ENCODE data around the gene PRMT1.
"Not testable (repeated sequence)": the region's sequence is repeated elsewhere in the genome, so short reads cannot be mapped to it uniquely, and the experiment has no call there.

The PRMT1 gene

DNA sequence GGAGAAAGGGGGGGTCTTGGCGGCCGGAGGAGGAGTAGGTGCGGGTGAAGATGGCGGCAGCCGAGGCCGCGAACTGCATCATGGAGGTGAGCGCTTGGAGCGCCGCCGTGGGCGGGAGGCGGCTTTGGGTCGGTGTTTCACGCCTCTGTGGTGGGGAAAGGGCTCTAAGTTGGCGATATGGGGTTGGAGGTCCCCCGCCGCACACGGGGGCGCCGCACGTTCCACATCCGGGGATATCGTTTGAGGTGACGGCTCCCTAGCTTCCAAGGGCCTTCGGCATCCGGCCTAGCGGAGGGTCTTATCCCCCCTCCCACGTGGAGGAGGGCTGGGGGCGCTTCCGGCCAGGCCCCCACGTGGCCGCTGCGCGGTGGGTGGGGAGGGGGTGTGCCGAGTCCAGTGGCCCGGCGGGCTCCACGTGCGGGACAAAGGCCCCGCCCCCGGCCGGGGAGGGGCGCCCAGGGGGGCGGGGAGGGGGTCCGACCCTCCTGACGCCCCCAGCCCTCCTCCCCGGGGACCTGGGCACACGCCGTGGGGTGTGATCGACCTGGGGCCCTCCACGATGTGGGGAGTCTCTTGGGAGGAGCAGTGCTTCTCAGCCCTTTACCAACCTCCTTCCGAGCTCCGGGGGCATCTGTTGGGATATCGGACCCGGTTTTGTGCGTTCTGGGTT lies at the start of gene PRMT1:
Gene PRMT1 (plus strand): TSS at position 41 of the 670 bp plus-strand sequence. CDS start 10 bp downstream, at position 51.
- DNase-seq (ENCODE audit: low read depth in 4 of 4, low spot score in 1 of 4) = no peak

- DNase-seq (ENCODE audit: low read depth in 4 of 4, low spot score in 1 of 4) = no peak
These were observed 47.4 kb upstream of the PRMT1 start for GRCh38 chr19:49629659-49630058.

DNA sequence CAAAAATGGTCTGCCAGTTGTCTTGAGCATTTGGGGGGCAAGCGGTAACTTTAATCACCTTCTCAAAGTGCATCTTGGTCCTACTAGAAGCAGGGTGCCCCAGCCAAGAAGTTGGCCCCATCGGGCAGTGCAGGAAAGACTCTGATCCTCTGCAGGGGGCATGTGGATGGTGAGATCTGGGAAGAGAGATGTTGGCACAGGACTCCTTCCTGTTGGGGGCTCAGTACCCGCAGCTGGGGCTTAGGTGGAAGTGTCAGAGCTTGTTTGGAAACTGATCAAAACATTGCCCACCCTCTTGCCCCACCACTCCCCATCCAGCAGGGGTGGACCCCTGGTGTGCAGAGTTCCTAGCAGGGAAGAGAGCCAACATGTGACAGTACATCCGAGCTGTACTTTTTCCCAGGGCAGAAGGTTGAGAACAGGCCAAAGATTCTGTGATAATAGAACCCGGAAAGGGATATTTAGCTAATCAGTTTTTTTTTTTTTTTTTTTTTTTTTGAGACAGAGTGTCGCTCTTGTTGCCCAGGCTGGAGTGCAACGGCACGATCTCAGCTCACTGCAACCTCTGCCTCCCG lies 46.0 kb upstream of the PRMT1 start:
- DNase-seq (ENCODE audit: low read depth in 4 of 4, low spot score in 1 of 4) = no peak

DNA sequence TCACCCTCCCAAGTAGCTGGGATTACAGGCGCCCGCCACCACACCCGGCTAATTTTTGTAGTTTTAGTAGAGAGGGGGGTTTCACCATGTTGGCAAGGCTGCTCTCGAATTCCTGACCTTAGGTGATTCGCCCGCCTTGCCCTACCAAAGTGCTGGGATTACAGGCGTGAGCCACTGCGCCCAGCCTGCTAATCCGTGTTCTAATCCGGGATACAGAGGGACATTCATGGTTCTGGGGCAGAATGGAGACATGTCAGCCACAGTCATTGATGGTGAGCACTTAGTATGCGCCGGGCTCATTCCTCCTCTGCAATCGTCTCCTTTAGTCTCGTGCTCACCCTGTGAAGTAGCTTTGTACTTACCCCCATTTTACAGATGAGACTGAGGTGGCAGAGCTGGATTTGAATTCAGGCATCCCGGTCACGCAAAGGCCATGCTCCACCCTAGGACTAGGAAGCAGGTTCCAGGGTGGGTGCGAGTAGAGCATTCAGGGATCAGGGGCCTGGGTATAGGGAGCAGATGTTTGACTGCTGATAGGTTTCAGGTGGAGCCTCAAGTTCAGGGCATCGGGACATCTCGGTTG lies 45.4 kb upstream of the PRMT1 start:
- no peak for DNase-seq (ENCODE audit: low read depth in 4 of 4, low spot score in 1 of 4)

- DNase-seq (ENCODE audit: low read depth in 4 of 4, low spot score in 1 of 4) = no peak
These were observed 44.5 kb upstream of the PRMT1 start for GRCh38 chr19:49632576-49632975.

DNA sequence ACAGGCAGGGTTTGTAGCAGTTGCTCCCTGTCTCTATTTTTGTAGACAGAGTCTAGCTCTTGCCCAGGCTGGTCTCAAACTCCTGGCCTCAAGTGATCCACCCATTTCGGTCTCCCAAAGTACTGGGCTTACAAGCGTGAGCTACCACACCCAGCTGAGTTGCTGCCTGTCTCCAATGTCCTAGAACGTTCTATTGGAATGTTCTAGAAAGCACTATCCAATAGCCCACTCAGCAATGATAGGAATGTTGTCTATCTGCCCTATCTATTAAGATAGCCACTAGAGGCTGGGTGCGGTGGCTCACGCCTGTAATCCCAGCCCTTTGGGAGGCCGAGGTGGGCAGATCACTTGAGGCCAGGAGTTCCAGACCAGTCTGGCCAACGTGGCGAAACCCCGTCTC lies 43.8 kb upstream of the PRMT1 start:
- not testable (repeated sequence) for DNase-seq (ENCODE audit: low read depth in 4 of 4, low spot score in 1 of 4)

GRCh38 chr19:49635530-49636232 lies 41.4 kb upstream of the PRMT1 start:
- no peak for DNase-seq (ENCODE audit: low read depth in 4 of 4, low spot score in 1 of 4)

- no peak for DNase-seq (ENCODE audit: low read depth in 4 of 4, low spot score in 1 of 4)
These were observed 40.7 kb upstream of the PRMT1 start for GRCh38 chr19:49636233-49636932.

- no peak for DNase-seq (ENCODE audit: low read depth in 4 of 4, low spot score in 1 of 4)
These were observed 39.0 kb upstream of the PRMT1 start for GRCh38 chr19:49637821-49638738.

- no peak for DNase-seq (ENCODE audit: low read depth in 4 of 4, low spot score in 1 of 4)
These were observed 37.5 kb upstream of the PRMT1 start for GRCh38 chr19:49639401-49640112.

DNA sequence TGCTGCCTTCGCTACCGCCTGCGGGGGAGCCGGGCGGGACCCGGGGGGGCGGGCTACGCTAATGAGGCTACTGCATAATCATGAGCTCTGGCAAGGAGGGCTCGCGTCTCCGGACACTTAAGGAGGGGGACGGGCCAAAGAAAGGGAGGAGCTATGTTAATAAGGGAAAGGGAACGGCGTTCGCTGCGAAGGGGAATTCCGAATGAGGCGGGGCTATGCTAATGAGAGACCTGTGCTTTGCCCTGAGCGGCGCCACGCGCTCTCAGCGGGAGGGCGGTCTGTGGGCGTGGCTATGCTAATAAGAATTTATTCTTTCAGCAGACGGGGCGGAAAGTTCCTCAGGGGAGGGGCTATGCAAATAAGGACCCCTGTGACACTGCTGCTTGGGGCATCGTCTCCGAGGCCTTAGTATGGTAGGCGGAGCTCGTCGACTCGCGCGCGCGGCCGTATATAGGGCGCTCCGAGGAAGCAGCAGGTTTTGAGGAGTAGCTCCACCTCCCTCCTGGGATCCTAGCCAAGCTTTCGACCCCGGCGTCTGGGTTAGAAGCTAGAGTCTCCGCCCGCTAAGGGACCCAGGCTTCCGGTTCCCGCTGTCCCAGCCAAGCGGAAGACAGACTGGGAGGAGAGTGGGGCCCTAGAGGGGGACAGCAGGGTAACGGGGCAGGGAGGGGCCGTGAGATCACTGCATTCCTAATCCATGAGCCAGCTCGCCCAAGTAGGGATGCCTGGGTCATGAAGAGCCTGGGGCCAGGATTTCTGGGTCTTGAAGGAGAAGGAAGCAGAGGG lies 36.8 kb upstream of the PRMT1 start, which contains the start of gene RRAS:
Gene RRAS (minus strand): TSS at position 31 of the 786 bp plus-strand sequence. CDS start 45 bp downstream, outside the sequence.
- DNase-seq (ENCODE audit: low read depth in 4 of 4, low spot score in 1 of 4) = peak; percentile 99 to 100 (median 100)

GRCh38 chr19:49641688-49642491 lies 35.2 kb upstream of the PRMT1 start, which contains the start of gene SCAF1:
SCAF1 (plus strand) TSS chr19:49642209; CDS start chr19:49645027, 2,818 bp downstream.
- DNase-seq (ENCODE audit: low read depth in 4 of 4, low spot score in 1 of 4) = peak; percentile 98 to 99 (median 98)

DNA sequence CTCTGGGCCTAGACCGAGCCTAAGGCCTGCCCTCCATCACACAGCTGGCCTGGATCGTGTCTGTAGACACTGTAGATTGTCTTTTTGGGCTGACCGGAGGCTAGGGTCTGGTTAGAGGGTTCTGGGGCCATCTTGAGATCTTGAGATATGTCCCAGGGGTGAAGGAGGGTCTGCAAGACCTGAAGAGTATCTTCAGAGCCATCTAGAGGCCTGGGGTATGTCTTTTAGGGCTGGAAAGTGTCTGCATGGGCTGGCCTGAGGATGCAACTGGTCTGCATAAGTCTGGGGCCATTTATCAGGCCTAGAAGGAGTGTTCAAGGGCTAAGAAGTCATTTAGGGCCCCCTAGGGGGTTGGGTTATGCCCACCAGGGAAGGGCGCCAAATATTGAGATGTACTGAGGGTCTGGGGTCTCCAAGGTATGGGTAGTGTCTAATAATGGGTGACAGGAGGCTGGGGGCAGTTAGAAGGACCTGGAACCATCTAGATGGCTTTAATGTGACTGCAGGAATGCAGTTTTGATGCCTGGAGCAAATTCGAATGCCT lies 34.5 kb upstream of the PRMT1 start:
- DNase-seq (ENCODE audit: low read depth in 4 of 4, low spot score in 1 of 4) = no peak

- DNase-seq (ENCODE audit: low read depth in 4 of 4, low spot score in 1 of 4) = no peak
These were observed 33.6 kb upstream of the PRMT1 start for GRCh38 chr19:49643466-49643865.

DNA sequence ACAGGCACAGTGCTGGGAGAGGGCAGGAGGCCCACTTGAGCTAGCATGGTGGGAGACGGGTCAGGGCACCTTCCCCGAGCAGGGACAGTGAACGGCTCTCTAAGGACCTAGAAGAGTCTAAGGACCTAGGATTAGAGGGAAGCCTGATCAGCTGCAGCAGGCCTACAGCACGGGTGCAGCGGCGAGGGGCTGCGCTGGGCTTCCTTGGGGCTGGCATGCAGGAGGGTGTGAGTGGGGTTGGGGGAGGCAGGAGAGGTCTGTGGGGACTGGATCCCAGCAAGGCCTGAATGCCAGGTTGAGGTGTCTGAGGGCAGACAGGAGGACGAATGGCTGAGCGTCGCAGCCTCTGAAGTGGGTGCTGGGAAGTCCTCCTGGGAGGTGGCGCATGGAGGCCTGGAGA lies 31.5 kb upstream of the PRMT1 start:
- DNase-seq (ENCODE audit: low read depth in 4 of 4, low spot score in 1 of 4) = no peak

DNA sequence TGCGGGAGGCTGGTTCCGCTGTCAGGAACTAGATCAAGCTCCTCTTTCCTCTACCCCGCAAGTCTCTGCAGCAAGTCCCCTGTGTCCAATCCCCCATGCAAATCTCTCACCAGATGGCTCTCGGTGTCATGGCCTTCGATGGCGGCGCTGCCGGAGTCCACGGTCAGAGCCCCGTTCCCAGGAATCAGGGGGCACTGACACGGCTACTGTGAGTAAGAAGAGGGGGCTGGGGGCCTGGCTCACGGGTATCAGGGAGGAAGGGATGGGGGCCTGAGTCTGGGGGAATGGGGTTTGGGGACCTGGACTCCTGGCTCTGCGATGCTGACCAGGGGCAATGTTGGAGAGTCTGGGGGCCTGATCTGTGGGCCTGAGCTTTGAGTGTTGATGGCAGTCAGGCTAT lies 31.1 kb upstream of the PRMT1 start:
- DNase-seq (ENCODE audit: low read depth in 4 of 4, low spot score in 1 of 4) = no peak

GRCh38 chr19:49646586-49646985 lies 30.5 kb upstream of the PRMT1 start:
- DNase-seq (ENCODE audit: low read depth in 4 of 4, low spot score in 1 of 4) = no peak

Data from stimulated activated CD4-positive, alpha-beta T cell treated with anti-CD3 and anti-CD28 coated beads, Interleukin-1b, Interleukin-23, amount 100 ng/mL, for 24 hours (primary cell).